Stromal cell of bone marrow (primary cell): ENCODE results near the gene ZFYVE19.

Experiments used
- DNase-seq: peaks from one replicate; pipeline ENCODE4 v3.0.0-alpha.2; 2012; ENCODE audit warnings: low read depth

Gene ZFYVE19

DNA sequence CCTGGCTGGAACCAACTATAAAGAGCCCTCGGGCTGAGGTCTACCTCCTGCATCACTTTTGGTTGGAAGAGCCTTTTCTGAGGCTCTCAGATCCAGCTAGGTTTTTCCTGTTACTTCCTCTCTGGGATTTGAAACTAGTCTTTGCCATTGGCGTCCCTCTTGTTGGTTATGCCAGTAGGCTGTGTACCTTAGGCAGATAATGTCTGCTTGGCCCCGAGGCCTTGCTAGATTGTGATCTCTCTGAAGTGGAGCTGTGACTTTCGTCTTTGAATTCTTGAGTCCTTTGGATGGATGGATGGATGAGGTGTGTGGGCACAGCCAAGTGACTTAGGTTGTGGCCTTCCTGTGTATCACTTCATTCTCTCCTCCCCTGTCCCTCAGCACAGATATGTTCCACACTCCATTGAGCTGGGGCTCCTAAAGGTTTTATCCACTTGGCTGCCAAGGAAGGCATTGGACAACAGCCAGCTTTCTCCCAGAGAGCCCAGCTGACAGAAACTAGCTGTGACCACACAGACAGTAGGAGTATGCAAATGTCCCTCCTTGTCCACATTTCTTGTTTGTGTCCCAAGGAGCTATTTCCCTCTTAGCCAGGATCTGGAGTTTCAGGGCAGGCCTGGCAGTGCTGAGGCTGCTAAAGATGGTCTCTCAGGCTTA is 8.3 kb downstream of the ZFYVE19 start:
- DNase-seq, result no peak

DNA sequence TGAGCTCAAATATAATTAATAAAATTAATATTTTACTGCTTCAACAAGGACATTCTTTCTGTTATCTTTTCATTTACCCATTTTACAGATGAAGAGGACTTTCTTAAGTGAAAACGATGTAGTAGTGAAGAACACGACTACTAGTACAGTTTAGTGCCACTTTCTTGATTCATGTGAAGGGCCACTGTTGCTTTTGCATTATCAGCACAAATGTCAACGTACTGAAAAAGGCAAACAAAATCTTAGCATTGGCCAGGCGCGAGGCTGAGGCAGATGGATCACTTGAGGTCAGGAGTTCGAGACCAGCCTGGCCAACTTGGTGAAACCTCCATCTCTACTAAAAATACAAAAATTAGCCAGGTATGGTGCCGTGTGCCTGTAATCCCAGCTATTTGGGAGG is 12.2 kb downstream of the ZFYVE19 start:
- DNase-seq, result no peak

DNA sequence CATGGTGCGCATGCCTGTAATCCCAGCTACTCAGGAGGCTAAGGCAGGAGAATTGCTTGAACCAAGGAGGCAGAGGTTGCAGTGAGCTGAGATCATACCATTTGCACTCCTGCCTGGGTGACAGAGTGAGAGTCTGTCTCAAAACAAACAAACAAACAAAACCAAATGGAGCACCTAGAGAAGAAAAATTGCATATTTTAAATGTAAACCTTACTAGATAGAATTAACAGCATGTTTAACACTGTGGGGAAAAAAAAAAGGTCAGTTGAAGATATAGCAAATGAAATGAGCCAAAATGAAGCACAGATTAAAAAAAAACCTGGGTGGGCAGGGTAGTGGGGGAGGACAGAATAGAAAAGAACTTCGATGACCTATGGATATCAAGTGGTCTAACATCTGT is 14.3 kb downstream of the ZFYVE19 start:
- no peak for DNase-seq

DNA sequence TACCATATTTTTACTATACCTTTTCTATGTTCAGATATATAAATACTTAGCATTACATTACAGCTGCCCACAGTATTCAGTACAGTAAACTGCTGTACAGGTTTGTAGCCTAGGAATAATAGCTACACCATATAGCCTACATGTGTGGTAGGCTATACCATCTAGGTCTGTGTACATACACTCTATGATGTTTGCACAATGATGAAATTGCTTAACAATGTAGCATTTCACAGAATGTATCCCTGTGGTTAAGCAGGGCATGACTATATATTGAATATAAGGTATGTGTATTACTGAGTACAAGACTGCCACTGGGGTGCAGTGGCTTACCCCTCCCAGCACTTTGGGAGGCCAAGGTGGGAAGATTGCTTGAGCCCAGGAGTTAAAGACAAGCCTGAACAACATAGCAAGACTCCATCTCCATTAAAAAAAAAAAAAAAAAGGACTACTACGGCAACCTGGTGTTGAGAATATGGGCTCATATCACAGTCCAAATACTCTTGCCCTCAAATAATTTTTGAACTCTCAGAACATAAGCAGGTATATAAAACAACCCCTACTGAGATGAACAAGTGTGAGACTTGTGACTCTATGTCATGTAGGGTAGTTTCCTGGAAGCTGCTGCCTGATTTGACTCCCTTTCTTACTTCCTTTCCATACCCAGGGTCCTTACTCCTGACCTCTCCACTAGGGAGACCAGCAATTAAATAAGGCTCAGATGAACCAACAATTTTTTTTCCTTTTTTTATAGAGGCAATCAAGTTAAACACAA is 16.9 kb downstream of the ZFYVE19 start:
- DNase-seq, result no peak

DNA sequence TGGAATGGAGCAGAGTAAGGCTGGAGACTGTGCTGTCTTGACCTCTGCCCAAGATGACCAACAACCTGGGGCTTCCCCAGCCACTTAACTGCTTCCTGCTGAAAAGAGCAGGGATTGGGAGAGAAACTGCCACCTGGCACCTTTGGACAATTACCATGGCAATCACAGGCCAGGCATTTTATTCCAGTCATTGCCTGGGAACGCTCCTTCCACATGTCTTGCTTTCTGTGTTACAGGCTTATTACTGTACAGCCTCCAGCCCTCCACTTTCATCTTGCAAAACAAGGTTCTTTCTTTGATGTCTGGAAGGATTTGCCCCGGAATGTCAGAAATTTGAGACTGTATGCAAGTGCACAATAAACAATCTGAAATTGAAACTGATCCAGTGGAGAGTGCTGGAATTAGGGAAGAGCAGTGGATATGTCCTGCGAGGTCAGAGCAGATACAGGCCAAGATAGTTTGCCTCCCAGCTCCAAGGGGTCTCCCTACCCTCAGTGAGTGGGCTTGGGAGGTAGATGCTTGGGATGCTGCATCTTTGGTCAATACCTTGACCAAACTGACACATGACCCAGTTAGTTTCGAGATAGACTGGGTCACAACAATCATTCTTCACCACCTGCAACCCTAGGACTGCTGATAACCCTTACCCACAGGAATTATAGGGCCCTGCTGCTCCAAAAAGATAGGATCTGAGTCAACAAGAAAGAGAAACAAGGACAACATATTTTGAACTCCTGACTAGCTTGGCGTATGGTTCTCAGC is 19.0 kb downstream of the ZFYVE19 start:
- DNase-seq, result no peak

DNA sequence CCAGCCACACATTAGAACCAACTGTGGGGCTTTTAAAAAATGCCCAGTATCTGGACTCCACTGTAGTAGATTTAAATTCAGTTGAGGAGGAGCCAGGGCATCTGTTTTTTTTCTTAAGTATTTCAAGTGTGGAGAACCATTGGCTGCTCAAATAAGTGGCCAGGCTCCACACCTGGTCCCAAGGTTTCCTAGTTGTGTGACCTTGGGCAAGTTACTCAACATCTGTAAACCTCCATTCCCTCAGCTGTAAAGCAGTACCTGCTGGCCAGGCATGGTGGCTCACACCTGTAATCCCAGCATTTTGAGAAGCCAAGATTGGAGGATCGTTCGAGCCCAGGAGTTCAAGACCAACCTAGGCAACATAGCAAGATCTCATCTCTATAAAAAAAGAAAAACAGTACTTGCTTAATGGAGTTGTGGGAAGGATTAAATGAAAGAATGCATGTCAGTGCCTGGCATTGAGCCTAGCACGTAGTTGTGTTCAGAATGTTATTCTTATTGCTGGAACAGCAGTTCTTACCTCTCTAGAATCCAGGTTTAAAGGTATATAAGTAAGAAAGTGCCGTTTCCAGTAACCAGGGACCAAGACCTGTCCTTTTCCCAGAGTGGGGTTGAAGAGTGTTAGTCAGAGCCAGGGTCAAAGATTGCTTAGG is 19.7 kb downstream of the ZFYVE19 start:
- no peak for DNase-seq

DNA sequence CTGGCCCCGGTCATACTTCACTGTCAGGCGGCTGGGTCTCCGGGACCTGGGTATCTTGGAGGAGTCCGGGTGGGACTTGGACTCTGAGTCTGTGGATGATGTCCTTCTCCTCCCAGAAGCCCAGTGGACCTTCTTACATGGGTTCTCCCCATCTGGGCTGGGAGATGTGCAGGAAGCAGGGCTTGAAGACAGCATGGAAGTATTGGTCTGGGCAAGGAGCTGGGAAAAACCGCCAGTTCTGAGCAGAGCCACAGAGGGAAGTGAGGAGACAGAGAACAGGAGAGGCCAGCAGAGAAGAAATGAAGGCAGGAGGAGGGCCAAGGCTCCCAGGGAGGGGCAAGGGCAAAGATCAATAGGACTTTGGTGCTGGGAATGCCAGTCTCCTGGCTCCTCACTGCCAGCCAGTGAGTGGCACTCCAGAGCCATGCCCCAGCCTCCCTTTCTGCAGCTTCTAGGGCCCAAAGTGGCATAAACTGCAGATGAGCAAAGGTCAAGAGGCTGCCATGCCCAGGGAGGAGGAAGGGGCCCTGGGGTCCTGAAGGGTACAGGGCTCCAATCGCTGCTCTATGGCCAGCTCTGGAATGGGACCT is 21.7 kb downstream of the ZFYVE19 start, which contains the start of gene PPP1R14D:
PPP1R14D (minus strand) TSS at position 262 of the 590 bp plus-strand sequence; CDS start at position 195, 67 bp downstream.
- no peak for DNase-seq

DNA sequence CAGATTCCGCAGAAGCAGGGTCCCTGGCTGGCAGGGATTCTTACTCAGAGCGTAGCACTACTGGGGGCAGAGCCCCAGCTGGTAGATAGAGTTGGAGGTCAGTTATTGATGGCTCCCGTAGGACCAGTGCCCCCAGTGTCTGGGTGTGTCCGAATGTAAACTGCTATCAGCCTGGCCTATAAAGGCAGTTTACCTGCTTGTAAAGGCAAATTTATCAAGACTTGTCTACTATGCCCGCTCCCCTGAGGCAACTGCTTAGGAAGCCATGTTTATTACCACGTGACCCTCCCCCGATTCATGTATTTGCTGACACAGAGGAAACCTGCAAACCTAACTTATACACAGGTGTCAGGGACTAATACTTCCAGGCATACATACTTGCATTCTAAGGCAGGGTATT is 22.2 kb downstream of the ZFYVE19 start:
- no peak for DNase-seq

DNA sequence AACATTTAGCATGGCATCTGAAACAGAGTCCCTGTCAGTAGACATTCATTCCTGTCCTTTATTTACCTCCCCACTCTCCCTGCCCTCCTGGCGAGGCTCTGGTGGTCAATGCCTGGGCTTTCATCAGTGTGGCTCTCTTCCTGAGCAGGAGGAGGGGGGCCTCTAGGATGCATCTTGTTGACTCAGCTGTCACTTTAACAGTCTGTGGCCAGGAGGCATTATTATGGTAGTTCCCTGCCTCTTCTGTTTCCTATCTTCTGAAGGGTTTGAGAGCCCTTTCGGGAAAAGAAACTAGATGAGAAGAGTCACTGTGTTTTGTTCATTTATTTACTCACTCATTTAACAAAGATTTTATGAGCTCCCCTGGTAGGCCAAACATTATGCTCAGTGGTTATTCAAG is 24.0 kb downstream of the ZFYVE19 start:
- DNase-seq, result no peak

DNA sequence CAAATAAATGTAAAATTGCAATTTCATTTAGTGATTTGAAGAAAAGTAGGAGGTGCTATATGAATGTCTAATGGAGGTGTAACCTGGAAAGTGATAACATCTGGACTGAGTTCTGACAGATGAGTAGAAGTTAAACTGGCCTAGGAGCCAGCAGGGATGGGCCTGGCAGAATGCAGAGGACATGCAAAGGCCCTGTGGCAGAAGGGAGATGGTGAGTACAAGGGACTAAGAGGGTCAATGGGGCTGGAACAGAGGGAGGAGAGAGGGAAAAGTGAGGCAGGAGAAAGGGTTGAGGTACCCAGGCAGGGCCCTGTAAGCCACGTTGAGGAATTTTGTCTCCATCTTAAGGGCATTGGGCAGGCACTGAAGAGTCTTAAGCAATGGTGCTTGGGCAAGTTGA is 25.0 kb downstream of the ZFYVE19 start:
- no peak for DNase-seq

DNA sequence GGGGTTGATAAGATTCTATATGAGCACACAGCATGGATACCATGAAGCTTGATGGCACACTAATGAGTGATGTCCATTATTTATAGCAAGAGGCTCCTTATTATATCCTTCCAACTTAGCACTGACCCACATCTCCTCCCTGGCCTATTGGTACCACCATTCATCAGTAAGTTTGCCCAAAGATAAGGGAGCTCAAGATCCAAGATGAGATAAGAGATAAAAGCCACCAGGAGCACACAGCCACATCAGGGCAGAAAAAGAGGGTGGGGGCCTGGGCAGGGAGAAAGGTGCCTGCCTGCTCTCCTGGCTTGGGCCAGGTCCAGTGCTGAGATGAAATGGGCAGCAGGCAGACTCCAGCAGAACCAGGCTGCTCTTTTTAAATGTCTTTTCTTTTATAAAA is 26.0 kb downstream of the ZFYVE19 start:
- DNase-seq, result no peak

DNA sequence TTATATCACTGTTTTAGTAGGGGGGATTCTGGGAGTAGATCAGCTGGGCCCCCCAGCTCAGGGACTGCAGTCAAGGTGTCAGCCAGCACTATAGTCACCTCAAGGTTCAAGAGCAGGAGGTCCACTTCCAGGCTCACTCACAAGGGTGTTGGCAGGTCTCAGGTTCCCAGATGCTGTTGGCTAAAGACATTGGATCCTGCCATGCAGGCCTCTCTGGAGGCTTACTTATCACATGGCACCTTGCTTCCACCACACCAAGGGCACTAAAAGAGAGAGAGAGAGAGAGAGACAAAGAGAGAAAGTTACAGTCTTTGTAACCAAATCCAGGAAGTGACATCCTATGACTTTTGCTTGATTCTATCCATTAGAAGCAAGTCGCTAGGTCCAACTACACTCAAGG is 29.1 kb downstream of the ZFYVE19 start:
- no peak for DNase-seq

DNA sequence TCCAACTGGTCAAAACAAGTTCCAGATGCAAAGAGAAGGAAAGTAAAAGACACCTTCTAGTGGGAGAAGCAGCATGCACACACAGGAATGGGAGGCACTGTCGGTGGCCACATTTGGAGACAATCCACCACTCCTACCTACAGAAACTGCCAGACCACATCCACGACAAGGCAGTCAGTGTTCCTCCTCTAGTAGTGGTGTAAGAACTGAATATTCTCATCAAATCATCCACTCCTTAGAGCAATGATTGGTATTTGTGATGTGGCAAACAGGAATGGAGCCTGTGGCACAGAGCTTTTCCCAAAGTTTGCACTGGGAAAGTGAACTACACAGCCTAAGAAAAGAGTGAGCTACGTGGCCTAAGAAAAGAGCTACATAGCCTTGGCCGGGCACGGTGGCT is 31.9 kb downstream of the ZFYVE19 start:
- no peak for DNase-seq

DNA sequence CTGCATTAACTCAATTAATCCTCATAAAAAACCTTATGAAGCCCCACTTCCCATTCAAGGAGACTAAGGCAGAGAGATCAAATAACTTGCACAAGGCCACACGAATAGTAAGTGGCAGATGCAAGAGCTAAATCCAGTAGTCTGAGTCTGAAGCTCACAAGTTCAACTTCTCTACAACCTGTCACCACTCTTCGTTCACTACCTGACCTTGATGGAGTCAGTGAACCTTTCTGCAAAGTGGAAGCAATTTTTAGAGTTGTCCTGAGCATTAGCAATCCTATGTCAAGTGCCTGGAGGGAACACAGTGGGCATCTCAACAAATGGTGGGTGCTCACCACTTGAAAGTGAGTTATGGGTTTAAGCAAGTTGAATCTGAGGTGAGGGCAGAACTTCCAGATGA is 34.9 kb downstream of the ZFYVE19 start:
- no peak for DNase-seq

DNA sequence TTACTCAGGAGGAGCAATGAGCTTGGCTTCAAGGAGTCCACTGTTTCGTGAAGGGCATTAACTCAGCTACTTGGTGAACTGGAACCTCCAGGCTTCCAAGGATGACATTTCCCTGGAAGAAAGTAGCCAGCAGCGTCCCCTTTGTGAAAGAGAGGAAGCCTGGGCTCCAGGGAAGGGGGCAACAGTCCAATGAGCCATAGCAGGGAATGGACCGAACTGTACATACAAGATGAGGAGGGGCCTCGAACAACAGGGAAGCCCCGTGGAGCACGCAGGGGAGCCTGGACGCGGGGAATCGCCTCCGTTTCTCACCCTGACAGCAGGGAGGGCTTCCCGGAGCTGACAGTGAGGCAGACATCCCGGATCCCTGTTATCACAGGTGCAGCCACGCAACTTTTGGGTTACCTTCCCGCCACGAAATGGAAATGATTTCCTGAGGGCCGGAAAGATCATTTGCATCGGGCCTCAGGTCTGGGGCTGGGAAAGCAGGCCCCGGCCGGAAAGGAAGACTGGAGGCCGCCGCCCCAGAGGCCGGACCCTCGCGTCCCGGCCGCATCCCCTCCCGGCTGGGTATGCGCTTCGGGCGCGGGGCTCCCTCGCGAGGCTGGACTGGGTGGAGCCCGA is 36.5 kb downstream of the ZFYVE19 start:
- DNase-seq, result no peak

DNA sequence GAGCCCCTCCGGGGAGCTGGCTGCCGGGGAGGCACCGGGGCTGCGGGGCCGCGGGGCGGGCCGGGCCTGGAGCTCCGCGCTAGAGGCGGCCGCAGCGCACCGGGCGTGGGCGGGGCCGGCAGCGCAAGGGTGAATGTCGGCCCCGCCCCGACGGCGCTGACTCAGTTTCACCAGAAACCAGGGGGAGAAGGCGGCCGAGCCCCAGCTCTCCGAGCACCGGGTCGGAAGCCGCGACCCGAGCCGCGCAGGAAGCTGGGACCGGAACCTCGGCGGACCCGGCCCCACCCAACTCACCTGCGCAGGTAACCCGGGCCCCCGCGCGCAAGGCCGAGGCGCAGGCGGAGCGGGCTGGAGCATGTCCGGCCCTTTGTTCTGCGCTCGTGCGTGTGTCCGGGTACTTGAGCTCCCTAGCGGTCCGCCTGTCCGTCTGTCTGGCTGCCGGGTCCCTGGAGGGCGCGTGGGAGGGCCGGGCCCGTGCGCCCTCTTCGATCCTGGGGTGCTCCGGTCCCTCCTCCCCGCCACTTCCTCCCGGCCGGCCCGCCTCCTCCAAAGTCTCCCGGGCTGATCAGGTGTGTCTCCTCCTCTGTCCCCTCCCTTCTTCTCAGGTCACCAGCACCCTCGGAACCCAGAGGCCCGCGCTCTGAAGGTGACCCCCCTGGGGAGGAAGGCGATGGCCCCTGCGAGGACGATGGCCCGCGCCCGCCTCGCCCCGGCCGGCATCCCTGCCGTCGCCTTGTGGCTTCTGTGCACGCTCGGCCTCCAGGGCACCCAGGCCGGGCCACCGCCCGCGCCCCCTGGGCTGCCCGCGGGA is 37.2 kb downstream of the ZFYVE19 start, which contains the start of gene SPINT1:
SPINT1 (plus strand) TSS at position 164 of the 811 bp plus-strand sequence; CDS start at position 671, 507 bp downstream.
- no peak for DNase-seq

DNA sequence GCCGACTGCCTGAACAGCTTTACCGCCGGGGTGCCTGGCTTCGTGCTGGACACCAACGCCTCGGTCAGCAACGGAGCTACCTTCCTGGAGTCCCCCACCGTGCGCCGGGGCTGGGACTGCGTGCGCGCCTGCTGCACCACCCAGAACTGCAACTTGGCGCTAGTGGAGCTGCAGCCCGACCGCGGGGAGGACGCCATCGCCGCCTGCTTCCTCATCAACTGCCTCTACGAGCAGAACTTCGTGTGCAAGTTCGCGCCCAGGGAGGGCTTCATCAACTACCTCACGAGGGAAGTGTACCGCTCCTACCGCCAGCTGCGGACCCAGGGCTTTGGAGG is 37.8 kb downstream of the ZFYVE19 start:
- DNase-seq, result no peak

DNA sequence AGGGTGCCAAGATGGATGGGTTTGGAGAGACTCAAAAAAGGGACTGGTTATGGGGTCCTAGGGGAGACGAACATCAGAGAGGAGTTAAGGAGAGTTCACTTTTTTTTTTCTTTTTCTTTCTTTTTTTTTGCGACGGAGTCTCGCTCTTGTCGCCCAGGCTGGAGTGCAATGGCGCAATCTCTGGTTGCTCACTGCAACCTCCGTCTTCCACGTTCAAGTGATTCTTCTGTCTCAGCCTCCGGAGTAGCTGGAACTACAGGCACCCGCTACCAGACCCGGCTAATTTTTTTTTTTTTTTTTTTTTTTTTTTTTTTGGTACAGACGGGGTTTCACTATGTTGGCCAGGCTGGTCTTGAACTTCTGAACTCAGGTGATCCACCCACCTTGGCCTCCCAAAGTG is 38.1 kb downstream of the ZFYVE19 start:
- DNase-seq, result no peak

DNA sequence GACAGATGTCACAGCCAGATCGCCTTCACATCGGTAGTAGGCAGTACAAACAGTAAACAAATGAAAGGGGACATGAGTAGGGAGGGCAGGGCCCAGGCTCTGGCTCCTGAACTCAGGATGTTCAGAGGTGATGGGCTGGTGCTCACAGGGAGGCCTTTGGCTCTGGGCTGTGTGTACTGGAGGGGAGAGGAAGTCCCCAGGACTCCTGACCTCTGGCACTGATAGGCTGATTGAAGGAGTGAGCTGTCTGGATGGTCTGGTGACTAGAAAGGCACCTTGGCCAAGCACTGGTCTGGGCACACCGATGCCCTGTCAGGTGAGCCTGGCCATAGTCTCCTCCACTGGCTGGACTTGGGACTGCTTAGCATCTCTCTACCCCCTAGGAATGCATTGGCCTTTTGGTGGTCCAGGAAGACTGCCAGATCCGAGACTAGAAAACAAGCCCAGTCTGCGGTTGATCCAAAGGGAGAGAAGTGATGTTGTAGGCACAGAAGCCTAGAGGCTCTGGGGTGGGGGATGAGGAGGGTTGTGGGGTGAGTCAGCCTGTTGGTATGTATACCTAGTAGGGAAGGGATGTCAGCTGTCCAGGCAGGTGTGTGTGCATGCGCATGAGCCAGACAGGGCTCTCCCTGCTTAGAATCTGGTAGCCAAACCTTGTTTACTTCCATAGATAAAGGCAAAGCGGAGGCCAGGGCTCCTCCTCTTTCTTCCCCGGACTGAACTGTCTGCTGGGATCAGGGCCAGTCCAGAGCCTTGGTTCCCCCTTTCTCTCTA is 38.8 kb downstream of the ZFYVE19 start:
- no peak for DNase-seq

DNA sequence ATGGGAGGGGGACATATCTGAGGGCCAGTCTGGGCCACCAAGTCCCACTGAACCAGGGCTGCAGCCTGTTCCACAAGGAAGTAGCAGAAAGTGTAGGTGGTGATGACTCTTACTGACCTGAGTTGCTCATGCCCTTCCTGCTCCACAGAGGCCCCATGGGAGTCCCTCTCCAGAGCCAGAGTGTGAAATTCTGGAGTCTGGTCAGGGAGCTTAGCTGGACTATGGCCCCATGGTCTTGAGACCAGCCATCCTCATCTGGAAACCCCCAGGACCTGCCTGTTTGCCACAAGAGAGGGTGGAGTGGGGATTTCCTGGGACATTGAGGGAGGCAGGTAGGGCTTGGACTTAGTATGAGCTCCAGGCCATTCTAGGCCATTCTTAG is 39.9 kb downstream of the ZFYVE19 start:
- no peak for DNase-seq
